RWPE1 (cell line): ENCODE measurements around the gene C2orf80.
"Not testable (repeated sequence)": the region's sequence is repeated elsewhere in the genome, so short reads cannot be mapped to it uniquely, and the experiment has no call there.

Experiments
- CTCF ChIA-PET: fragments of 350-600 bp; sonication (Branson Sonifier 250); formaldehyde crosslinking; extraction: SDS; loops from one replicate; lab custom pipeline; 2021; lab: Yijun Ruan, JAX
- POLR2A ChIA-PET: fragments of 400-600 bp; formaldehyde crosslinking; extraction: SDS; loops from one replicate; lab custom pipeline; 2020; ENCODE audit warnings: antibody characterized with exemption; ENCODE audit not compliant: low non-redundant PET; lab: Yijun Ruan, JAX
- DNase-seq: peaks from one replicate; pipeline ENCODE4 v3.0.0; 2012; ENCODE audit warnings: low spot score
- H3K27ac ChIP-seq: fragments of 450-650 bp; 2 replicates; pipeline ENCODE4 v1.5.1; 2017
- CTCF ChIP-seq: fragments of 450-650 bp; conservative IDR thresholded peaks from 2 replicates; pipeline ENCODE4 v1.5.1; 2017; ENCODE audit warnings: low read depth, mild to moderate bottlenecking

C2orf80 gene

DNA sequence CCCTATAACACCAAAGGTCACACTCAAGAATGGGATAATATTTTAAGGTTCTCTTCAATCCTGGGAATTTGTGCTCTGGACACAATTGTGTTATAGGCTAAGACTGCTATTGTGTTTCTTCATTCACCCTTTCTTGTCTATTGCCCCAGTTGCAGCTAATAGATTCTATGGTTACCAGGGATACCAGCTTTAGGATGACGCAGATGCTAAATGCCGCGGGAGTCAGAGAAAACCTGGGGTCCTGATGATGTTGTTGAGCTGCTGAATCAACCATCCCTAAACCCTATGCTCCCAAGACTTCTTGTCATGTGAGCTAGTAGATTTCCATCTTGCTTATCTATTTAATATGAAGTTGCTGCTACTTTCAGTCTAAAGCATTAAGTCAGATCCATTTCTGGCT is 70.9 kb downstream of the C2orf80 start:
- ChIA-PET CTCF (no interaction called here), POLR2A (no interaction called here)
- H3K27ac ChIP-seq = no peak overlapping the region
- DNase-seq = no peak
- TF ChIP-seq CTCF = no peak

DNA sequence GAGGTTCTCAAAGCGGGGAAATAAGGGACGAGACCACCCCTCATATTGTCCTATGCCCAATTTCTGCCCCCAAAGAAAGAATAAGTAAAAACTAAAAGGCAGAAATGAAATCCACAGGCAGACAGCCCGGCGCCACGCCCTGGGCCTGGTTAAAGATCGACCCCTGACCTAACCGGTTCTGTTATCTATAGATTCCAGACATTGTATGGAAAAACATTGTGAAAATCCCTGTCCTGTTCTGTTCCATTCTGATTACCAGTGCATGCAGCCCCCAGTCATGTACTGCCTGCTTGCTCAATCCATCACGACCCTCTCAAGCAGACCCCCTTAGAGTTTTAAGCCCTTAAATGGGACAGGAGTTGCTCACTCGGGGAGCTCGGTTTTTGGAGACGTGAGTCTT is 72.4 kb downstream of the C2orf80 start:
- DNase-seq, POLR2A ChIA-PET, H3K27ac ChIP-seq, CTCF ChIA-PET: not testable (repeated sequence)
